ENCODE measurements around the gene ATF5. TPM values are rescaled to one million over a fixed set of nuclear protein-coding genes. Genes with fewer than 3 reads are reported as not detected.
A peak's percentile ranks its signal among the peaks of the same experiment; 100 is the strongest.

The ATF5 gene
- total and polyA plus RNA-seq, 10 of the 15 experiments (the other 5 are each of a cell fraction or from before 2014, with no cell fraction given): 9.1 to 133 (median 24.0) TPM

DNA sequence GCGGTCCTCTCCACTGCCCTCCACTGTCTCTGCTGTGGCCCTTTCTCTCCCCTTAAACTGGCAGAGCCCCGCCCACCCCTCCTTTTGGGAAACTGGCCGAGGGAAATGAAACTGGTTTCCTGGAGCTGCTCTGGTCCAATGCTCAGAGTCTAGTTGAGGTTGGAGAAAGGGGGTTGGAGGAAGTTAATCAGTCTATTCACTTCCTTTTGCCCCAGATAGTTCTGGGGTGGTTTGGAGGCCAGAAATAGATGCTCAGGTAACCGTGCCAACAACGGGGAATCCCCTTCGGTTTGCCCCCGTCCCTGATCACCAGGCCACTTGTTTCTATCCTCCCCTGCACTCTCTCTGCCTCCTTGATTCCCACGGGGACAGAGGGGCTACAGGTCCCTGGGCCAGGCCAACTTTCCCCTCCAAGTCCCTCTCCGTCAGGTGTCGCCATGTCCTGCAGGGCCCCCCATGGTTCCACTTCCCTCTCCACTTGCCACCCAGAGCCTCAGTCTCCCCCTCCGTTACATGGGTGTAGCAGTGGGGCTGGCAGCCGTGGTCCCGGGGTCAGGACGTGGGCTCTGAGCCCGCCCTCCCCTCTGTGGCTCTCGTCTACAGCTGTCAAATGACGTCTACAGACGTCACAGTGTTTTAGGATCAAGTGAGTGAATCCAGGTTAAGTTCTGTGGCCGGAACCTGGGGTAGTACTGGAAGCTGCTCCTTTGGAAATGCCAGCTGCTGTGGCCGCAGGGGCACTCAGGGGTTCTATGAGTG lies 32.0 kb upstream of the ATF5 start, which contains the start of gene IL4I1 (continued):
- no peak for TF ChIP-seq REST (IDR thresholded peaks at IDR 0.05; ENCODE audit: low read depth, low read length)
- peak; percentile 95 for TF ChIP-seq NR2F1 (conservative IDR thresholded peaks at IDR 0.05)
- no peak for TF ChIP-seq BCLAF1 (IDR thresholded peaks at IDR 0.05)
- TF ChIP-seq SREBF1 (IDR thresholded peaks at IDR 0.05; ENCODE audit: low read length): no peak
- TF ChIP-seq RB1 (IDR thresholded peaks at IDR 0.05; ENCODE audit: borderline replicate concordance): peak; percentile 63; the same call in 1 of the 2 replicates
- TF ChIP-seq SUPT20H (IDR thresholded peaks at IDR 0.05; ENCODE audit: borderline replicate concordance, control insufficient read depth, low read depth, low read length): no peak
- TF ChIP-seq SP1 (IDR thresholded peaks at IDR 0.05; ENCODE audit: low read depth, low read length): peak; percentile 76
- TF ChIP-seq SIN3A (IDR thresholded peaks at IDR 0.05; ENCODE audit: low read depth, low read length): peak; percentile 53; the same call in 1 of the 2 replicates
- no peak for TF ChIP-seq CHD4 (IDR thresholded peaks at IDR 0.05)
- TF ChIP-seq TCF12 (IDR thresholded peaks at IDR 0.05; ENCODE audit: low read depth, low read length): 0 out of 2 replicates have a peak, but pooled peaks have one; percentile 10
- 0 out of 2 replicates have a peak, but pooled peaks have one; percentile 58 for TF ChIP-seq POLR2AphosphoS2 (IDR thresholded peaks at IDR 0.05; ENCODE audit: low read depth, low read length)
- peak; percentile 97 for TF ChIP-seq GATAD2B (conservative IDR thresholded peaks at IDR 0.05; ENCODE audit: low read depth)
- TF ChIP-seq MYC (IDR thresholded peaks at IDR 0.05; ENCODE audit: insufficient read depth, insufficient read length, insufficient replicate concordance, low read length, severe bottlenecking): no peak
- peak; percentile 96; the same call in 1 of the 2 replicates for TF ChIP-seq MTA3 (IDR thresholded peaks at IDR 0.05; ENCODE audit: borderline replicate concordance, low read length)
- TF ChIP-seq WRNIP1 (IDR thresholded peaks at IDR 0.05; ENCODE audit: borderline replicate concordance, low read depth, low read length): 0 out of 2 replicates have a peak, but pooled peaks have one; percentile 41
- no peak for TF ChIP-seq ZNF384 (IDR thresholded peaks at IDR 0.05; ENCODE audit: borderline replicate concordance, low read depth, low read length)
- TF ChIP-seq CBFB (IDR thresholded peaks at IDR 0.05; ENCODE audit: low read depth): no peak
- TF ChIP-seq POLR2AphosphoS5 (IDR thresholded peaks at IDR 0.05; ENCODE audit: low read length): peak; percentile 70; the same call in 1 of the 2 replicates
- peak; percentile 42 for TF ChIP-seq HDGF (IDR thresholded peaks at IDR 0.05)
- no peak for TF ChIP-seq POU2F2 (IDR thresholded peaks at IDR 0.05; ENCODE audit: borderline replicate concordance, low read depth, low read length)
- no peak for TF ChIP-seq TARDBP (IDR thresholded peaks at IDR 0.05; ENCODE audit: borderline replicate concordance)
- TF ChIP-seq NR2C1 (IDR thresholded peaks at IDR 0.05): 0 out of 2 replicates have a peak, but pooled peaks have one; percentile 18
- TF ChIP-seq ZBED1 (IDR thresholded peaks at IDR 0.05; ENCODE audit: borderline replicate concordance): peak; percentile 22; the same call in 1 of the 2 replicates
- no peak for TF ChIP-seq MLLT1 (IDR thresholded peaks at IDR 0.05)
